ENCODE measurements around the gene MESP1.
A peak's percentile ranks its signal among the peaks of the same experiment; 100 is the strongest.

Gene MESP1

DNA sequence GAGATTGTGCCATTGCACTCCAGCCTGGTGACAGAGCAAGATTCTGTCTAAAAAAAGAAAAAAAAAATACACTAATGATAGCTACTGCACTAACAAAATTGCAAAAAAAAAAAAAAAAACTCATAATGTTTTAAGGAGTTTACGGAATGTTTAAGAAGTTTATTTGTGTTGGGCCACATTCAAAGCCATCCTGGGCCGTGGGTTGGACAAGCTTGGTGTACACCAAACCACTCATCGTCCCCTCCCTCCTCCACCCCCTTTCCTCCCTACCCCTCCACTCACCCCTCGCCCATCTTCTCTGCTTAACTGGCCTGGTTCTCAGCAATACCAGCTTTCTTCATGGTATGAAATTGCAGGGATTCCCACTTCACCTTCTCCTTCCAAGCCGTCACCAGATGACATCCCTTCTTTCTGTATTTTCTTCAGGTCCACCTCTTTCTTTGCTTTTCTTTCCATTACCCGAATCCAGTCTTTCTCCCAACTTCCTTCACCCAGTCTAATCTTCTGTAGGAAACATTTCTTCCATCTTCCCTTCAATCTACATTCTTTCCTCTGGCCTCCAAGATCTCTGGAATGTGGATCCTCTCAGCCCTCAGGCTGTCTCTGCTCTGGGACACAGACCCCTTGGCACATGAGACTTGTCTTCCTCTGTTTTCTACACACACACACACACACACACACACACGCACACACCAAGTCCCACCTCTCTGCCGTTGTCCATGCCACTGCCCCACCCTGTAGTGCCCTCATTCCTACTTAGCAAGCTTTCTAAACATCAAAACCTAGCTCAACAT lies 3.5 kb upstream of the MESP1 start:
- Histone ChIP-seq H3K27me3 (ENCODE audit: insufficient read depth, low read length, poor library complexity, severe bottlenecking) (no peaks in the 10 kb centered on the region), H3K79me2 (ENCODE audit: insufficient read depth, low read length) (no peaks in the 10 kb centered on the region), H3K4me1 (ENCODE audit: insufficient read depth, low read length, poor library complexity, severe bottlenecking) (no peaks in the 10 kb centered on the region), H3F3A (ENCODE audit: low read depth) (no peaks in the 10 kb centered on the region), H3K9me2 (replicated peaks; ENCODE audit: low read depth, low read length) (no peaks in the 10 kb centered on the region), H3K9me3 (ENCODE audit: insufficient read depth, low read depth, low read length) (no peaks in the 10 kb centered on the region), H3K36me3 (ENCODE audit: insufficient read depth, low read length) (no peaks in the 10 kb centered on the region), H2AFZ (ENCODE audit: low read length) (no peak overlapping the region), H3K4me3 (ENCODE audit: low read length, poor library complexity, severe bottlenecking) (no peak overlapping the region), H3K4me2 (ENCODE audit: low read depth, low read length, poor library complexity, severe bottlenecking) (no peak overlapping the region), H3K9ac (ENCODE audit: low read depth, low read length, poor library complexity, severe bottlenecking) (no peak overlapping the region), H4K20me1 (ENCODE audit: insufficient read depth, low read length, poor library complexity, severe bottlenecking) (no peaks in the 10 kb centered on the region)
- no peak for TF ChIP-seq EZH2phosphoT487 (IDR thresholded peaks at IDR 0.05; ENCODE audit: borderline replicate concordance)
- TF ChIP-seq, protein P1, sequence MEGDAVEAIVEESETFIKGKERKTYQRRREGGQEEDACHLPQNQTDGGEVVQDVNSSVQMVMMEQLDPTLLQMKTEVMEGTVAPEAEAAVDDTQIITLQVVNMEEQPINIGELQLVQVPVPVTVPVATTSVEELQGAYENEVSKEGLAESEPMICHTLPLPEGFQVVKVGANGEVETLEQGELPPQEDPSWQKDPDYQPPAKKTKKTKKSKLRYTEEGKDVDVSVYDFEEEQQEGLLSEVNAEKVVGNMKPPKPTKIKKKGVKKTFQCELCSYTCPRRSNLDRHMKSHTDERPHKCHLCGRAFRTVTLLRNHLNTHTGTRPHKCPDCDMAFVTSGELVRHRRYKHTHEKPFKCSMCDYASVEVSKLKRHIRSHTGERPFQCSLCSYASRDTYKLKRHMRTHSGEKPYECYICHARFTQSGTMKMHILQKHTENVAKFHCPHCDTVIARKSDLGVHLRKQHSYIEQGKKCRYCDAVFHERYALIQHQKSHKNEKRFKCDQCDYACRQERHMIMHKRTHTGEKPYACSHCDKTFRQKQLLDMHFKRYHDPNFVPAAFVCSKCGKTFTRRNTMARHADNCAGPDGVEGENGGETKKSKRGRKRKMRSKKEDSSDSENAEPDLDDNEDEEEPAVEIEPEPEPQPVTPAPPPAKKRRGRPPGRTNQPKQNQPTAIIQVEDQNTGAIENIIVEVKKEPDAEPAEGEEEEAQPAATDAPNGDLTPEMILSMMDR (conservative IDR thresholded peaks at IDR 0.05; ENCODE audit: low read length): no peak

DNA sequence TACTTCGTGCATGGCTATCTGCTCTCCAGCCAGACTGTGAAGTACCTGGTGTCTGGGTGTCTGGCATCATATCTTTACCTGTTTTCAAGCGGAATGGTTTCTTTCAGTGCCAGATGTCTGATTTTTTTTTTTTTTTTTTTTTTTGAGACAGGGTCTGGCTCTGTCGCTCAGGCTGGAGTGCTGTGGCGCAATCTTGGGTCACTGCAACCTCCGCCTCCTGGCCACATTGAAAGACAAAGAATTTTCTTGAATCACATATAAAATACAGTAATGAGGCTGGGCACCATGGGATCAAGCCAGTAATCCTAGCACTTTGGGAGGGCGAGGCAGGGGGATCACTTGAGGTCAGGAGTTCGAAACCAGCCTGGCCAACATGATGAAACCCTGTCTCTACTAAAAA lies 2.8 kb upstream of the MESP1 start:
- H3K4me3 ChIP-seq (ENCODE audit: low read length, poor library complexity, severe bottlenecking): no peak overlapping the region
- H3K9ac ChIP-seq (ENCODE audit: low read depth, low read length, poor library complexity, severe bottlenecking): no peak overlapping the region
- no peaks in the 10 kb centered on the region for H3K4me1 ChIP-seq (ENCODE audit: insufficient read depth, low read length, poor library complexity, severe bottlenecking)
- H3K9me3 ChIP-seq (ENCODE audit: insufficient read depth, low read depth, low read length): no peaks in the 10 kb centered on the region
- TF ChIP-seq, protein P1 (conservative IDR thresholded peaks at IDR 0.05; ENCODE audit: low read length): no peak
- no peak for TF ChIP-seq EZH2phosphoT487 (IDR thresholded peaks at IDR 0.05; ENCODE audit: borderline replicate concordance)
- no peaks in the 10 kb centered on the region for H4K20me1 ChIP-seq (ENCODE audit: insufficient read depth, low read length, poor library complexity, severe bottlenecking)
- H3F3A ChIP-seq (ENCODE audit: low read depth): no peaks in the 10 kb centered on the region
- no peaks in the 10 kb centered on the region for H3K79me2 ChIP-seq (ENCODE audit: insufficient read depth, low read length)
- no peaks in the 10 kb centered on the region for H3K36me3 ChIP-seq (ENCODE audit: insufficient read depth, low read length)
- no peak overlapping the region for H3K4me2 ChIP-seq (ENCODE audit: low read depth, low read length, poor library complexity, severe bottlenecking)
- no peak overlapping the region for H2AFZ ChIP-seq (ENCODE audit: low read length)
- H3K9me2 ChIP-seq (replicated peaks; ENCODE audit: low read depth, low read length): no peaks in the 10 kb centered on the region
- no peaks in the 10 kb centered on the region for H3K27me3 ChIP-seq (ENCODE audit: insufficient read depth, low read length, poor library complexity, severe bottlenecking)

DNA sequence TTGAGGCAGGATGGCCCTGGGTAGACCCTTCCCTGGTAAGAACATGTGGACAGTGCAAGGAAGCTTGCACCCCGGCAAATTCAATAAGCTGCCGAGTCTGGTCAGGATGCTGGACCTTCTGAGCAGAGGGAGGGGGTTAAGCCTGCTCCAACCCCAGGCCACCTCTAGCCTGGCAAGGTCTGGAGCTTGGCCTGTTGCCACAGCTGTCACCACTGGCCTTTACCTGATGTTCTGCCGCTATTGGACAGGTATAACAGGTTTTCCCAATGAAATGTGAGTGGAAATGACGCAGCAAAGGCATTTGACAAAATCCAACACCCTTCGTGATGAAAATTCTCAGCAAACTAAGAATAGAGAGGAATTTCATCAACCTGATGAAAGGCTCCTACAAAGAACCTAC lies 699 bp upstream of the MESP1 start:
- TF ChIP-seq EZH2phosphoT487 (IDR thresholded peaks at IDR 0.05; ENCODE audit: borderline replicate concordance): no peak
- TF ChIP-seq, protein P1 (conservative IDR thresholded peaks at IDR 0.05; ENCODE audit: low read length): no peak
- H3K9me2 ChIP-seq (replicated peaks; ENCODE audit: low read depth, low read length): no peaks in the 10 kb centered on the region
- H3K9ac ChIP-seq (ENCODE audit: low read depth, low read length, poor library complexity, severe bottlenecking): peak overlapping the region; percentile 74
- no peaks in the 10 kb centered on the region for H3F3A ChIP-seq (ENCODE audit: low read depth)
- no peaks in the 10 kb centered on the region for H3K9me3 ChIP-seq (ENCODE audit: insufficient read depth, low read depth, low read length)
- H3K4me3 ChIP-seq (ENCODE audit: low read length, poor library complexity, severe bottlenecking): peak overlapping the region; percentile 76
- peak overlapping the region; percentile 69 for H3K4me2 ChIP-seq (ENCODE audit: low read depth, low read length, poor library complexity, severe bottlenecking)
- H2AFZ ChIP-seq (ENCODE audit: low read length): no peak overlapping the region
- no peaks in the 10 kb centered on the region for H3K79me2 ChIP-seq (ENCODE audit: insufficient read depth, low read length)
- H3K4me1 ChIP-seq (ENCODE audit: insufficient read depth, low read length, poor library complexity, severe bottlenecking): no peaks in the 10 kb centered on the region
- H4K20me1 ChIP-seq (ENCODE audit: insufficient read depth, low read length, poor library complexity, severe bottlenecking): no peaks in the 10 kb centered on the region
- H3K36me3 ChIP-seq (ENCODE audit: insufficient read depth, low read length): no peaks in the 10 kb centered on the region
- no peaks in the 10 kb centered on the region for H3K27me3 ChIP-seq (ENCODE audit: insufficient read depth, low read length, poor library complexity, severe bottlenecking)
